ENCODE measurements around the gene HELZ.
"Not testable (repeated sequence)": the region's sequence is repeated elsewhere in the genome, so short reads cannot be mapped to it uniquely, and the experiment has no call there.

HELZ gene

GRCh38 chr17:67262435-67263117 is 17.6 kb upstream of the HELZ start:
- DNase-seq = no peak

GRCh38 chr17:67260170-67260987 is 15.4 kb upstream of the HELZ start:
- DNase-seq = no peak

GRCh38 chr17:67258821-67259468 is 13.9 kb upstream of the HELZ start:
- DNase-seq = no peak

DNA sequence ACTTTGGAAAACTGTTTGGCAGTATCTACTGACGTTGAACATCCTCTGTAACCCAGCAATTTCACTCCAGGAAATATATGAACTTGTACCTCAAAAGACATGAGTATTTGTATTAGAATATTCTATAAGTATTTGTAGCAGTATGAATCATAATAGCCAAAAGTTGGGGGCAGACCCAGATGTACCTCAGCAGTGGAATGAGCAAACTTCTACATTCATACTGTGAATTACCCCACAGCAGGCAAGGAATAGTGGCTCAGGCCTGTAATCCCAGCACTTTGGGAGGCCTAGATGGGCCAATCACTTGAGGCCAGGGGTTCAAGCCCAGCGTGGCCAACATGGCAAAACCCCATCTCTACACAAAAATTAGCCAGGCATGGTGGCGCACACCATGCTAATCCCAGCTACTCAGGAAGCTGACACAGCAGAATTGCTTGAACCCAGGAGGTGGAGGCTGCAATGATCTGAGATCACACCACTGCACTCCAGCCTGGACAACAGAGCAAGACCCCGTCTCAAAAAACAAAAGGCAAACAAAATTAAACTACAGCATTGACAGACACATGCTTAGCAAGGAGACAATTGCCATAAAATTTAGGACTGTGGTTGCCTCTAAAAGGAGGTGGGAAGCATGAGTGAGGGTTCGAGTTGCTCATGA is 11.2 kb upstream of the HELZ start:
- DNase-seq = no peak

GRCh38 chr17:67253384-67253783 is 8.4 kb upstream of the HELZ start:
- DNase-seq = no peak

- DNase-seq = not testable (repeated sequence)
Observed at GRCh38 chr17:67251586-67251985, 6.6 kb upstream of the HELZ start.

GRCh38 chr17:67248291-67248690 is 3.3 kb upstream of the HELZ start:
- DNase-seq = no peak

DNA sequence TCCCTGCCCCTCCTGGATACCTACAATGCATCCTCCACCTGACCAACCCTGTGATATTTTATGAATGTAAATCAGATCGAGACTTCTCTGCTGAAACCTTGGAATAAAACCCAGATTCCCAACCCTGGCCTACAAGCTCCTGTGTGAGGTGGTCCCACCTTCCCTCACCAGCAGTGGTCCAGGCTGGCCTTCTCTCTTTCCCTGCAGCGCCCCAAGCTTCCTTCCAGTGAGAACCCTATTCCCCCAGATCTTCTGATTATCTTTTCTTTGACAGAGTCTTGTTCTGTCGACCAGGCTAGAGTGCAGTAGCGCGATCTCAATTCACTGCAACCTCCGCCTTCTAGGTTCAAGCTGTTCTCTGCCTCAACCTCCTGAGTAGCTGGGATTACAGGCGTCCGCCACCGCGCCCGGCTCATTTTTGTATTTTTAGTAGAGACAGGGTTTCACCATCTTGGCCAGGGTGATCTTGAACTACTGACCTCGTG is 2.5 kb upstream of the HELZ start:
- no peak for DNase-seq

GRCh38 chr17:67246653-67247415 is 1.8 kb upstream of the HELZ start:
- DNase-seq = peak in 2 of 3 experiments; percentile 35 to 52

DNA sequence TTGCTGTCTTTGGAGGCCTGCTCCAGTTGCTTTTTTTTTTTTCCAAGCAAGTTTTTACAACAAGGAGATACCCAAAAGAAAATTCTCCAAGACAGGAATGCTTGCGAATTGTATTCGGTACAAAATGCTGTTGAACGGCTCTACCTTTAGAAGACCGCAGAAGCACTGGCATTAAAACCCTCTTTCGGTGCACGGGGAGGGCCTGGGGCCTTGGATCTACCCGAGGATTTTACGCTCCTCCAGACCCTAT is 1.3 kb upstream of the HELZ start:
- peak in 2 of 3 experiments; percentile 56 to 71 for DNase-seq

- peak in 2 of 3 experiments; percentile 66 to 72 for DNase-seq
Observed at GRCh38 chr17:67245694-67246402, 852 bp upstream of the HELZ start.

DNA sequence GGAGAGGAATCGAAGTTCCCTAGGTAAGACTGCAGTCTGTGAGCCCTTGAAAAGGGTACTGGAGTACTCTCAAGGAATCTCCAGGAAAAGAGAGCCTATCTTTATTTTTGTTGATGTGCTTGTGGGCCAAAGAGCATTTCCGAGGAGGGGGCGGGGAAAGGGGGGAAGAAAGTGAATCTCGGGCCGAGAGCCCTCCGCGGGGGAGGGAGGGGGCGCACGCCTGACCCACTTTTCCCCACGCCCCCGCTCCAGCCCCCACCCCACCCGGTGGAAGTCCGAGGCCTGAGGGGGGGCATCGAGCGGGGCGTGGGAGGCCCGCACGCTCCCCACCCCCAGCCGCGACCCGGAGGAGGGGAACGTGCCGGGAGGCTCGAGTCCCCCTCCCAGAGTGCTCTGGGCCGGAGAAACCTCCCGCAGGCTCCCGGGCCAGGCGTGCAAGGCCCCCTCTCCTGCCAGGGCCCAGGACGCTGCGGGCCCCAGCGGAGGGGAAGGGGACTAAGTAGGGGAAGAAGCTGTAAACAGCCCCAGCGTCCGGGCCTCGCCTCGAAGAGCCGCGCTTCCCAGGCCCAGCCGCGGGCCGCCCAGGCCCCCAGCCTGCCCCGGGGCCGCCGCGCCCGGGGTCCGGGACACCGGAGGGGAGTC is 444 bp downstream of the HELZ start:
- DNase-seq = no peak

- DNase-seq = no peak
Observed at GRCh38 chr17:67243284-67243683, 1.7 kb downstream of the HELZ start.

- no peak for DNase-seq
Observed at GRCh38 chr17:67241719-67242341, 3.2 kb downstream of the HELZ start.

GRCh38 chr17:67239597-67239996 is 5.4 kb downstream of the HELZ start:
- no peak for DNase-seq

DNA sequence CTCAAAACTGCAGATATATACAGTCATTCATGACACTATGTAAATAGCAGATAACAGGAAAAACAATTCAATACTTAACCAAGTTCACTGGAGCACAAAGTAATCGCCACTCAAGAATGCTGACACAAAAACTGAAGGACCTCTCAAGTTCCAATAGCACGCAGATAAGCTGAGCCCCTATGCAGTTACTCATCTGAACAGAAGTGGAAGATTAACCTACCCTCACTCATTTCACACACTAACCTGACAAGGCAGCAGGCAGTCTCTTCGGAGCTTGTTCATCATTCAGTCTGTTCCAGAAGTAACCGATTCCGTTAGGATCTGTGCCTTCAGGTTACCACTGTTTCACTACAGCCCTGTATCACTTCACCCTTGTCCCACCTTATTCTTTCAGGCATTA is 6.0 kb downstream of the HELZ start:
- DNase-seq = peak in 1 of 3 experiments; percentile 49

DNA sequence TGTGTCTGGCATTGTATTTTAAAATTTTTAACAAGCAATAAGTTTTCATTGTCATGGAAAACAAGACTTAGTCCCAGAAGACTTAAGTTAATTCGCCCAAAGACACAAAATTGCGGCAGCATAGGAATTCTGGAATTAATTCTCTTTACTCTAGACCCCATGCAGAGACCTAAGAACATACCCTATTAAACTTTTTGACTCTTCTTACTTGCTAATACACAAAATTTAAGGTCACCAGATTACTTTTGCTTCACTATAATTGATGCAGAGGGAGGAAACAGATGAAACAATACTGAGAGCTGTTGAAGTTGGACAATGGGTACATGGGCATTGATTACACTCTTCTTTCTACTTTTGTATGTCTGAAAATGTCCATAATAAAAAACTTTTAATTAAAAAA is 12.6 kb downstream of the HELZ start:
- DNase-seq = no peak

- no peak for DNase-seq
Observed at GRCh38 chr17:67229109-67229955, 15.7 kb downstream of the HELZ start.

DNA sequence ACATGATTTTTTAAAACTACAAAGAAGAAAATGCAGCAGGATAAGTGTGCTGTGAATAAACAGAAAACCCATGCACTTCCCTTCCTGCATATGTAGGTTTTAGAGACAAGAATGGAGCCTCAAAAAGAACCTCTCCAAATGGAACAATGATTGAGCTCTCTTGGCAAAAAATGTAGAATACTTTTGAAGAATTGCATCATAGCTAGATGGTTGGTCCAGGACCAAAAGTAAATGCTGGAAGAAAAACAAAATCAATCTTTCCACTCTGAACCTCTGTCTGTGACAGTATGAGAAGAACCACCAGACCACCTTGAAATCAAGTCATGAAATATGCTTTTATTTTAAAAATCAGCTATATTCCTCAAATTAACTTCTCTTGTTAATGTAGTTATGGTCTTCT is 17.5 kb downstream of the HELZ start:
- no peak for DNase-seq

GRCh38 chr17:67225316-67225715 is 19.7 kb downstream of the HELZ start:
- DNase-seq = no peak
